GM13976 (cell line): ENCODE data around the gene GLI3.

ENCODE experiments used
- DNase-seq: peaks from one replicate; pipeline ENCODE4 v3.0.0; 2012; ENCODE audit warnings: low spot score
- in situ Hi-C: fragments of 300-500 bp; cut with MboI; formaldehyde crosslinking; loops from one replicate; pipeline ENCODE4 v1.12.0; 2022; ENCODE audit warnings: low sequenced_read_pairs, mixed read lengths, inconsistent platforms; ENCODE audit not compliant: unreplicated experiment
- TF ChIP-seq, protein P1 (sequence below): IDR thresholded peaks from 2 replicates; pipeline ENCODE4 v1.5.1; 2012; ENCODE audit warnings: borderline replicate concordance, mild to moderate bottlenecking; ENCODE audit not compliant: insufficient read depth; ENCODE audit errors: extremely low read depth, missing control alignments, control extremely low read depth

GLI3 gene

GRCh38 chr7:42103456-42103855 is 133.6 kb downstream of the GLI3 start:
- DNase-seq: no peak
- TF ChIP-seq, protein P1, sequence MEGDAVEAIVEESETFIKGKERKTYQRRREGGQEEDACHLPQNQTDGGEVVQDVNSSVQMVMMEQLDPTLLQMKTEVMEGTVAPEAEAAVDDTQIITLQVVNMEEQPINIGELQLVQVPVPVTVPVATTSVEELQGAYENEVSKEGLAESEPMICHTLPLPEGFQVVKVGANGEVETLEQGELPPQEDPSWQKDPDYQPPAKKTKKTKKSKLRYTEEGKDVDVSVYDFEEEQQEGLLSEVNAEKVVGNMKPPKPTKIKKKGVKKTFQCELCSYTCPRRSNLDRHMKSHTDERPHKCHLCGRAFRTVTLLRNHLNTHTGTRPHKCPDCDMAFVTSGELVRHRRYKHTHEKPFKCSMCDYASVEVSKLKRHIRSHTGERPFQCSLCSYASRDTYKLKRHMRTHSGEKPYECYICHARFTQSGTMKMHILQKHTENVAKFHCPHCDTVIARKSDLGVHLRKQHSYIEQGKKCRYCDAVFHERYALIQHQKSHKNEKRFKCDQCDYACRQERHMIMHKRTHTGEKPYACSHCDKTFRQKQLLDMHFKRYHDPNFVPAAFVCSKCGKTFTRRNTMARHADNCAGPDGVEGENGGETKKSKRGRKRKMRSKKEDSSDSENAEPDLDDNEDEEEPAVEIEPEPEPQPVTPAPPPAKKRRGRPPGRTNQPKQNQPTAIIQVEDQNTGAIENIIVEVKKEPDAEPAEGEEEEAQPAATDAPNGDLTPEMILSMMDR: no peak
- in situ Hi-C loops: no loop called here

- TF ChIP-seq, protein P1: no peak
- DNase-seq: no peak
- in situ Hi-C loops: no loop called here
Observed at GRCh38 chr7:42103020-42103419, 134.0 kb downstream of the GLI3 start.

GRCh38 chr7:42102301-42102700 is 134.7 kb downstream of the GLI3 start:
- DNase-seq: no peak
- in situ Hi-C loops: no loop called here
- TF ChIP-seq, protein P1: no peak

GRCh38 chr7:42100156-42100508 is 136.9 kb downstream of the GLI3 start:
- in situ Hi-C loops: no loop called here

DNA sequence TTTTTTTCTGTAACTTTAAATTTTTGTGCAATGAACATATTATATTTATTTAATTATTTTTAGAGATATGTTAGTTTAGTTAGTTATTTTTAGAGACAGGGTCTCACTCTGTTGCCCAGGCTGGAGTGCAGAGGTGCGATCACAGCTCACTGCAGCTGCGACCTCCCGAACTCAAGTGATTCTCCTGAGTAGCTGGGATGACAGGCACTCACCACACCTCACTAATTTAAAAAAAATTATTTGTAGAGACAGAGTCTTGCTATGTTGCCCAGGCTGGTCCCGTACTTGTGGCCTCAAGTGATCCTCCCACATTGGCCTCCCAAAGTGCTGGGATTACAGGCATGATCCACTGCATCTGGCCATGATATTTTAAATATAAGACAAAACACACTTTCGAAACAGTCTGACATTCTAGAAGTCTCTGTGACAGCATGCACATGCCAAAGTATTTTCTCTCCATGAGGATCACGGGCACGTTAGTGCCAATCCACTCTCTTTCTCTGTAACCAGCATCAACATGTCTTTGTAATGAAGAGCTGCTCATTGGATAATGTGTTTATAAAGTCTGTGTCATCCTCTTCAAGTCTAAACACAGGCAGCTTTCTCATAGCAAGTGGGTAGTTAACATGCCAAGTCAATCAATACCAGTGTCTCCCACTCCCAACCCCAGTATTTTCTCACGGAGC is 137.4 kb downstream of the GLI3 start:
- no peak for DNase-seq
- TF ChIP-seq, protein P1: no peak
- in situ Hi-C loops: no loop called here

More at GRCh38 chr7:42100156-42100508, 136.9 kb downstream of the GLI3 start:
- TF ChIP-seq, protein P1: no peak
- DNase-seq: no peak

DNA sequence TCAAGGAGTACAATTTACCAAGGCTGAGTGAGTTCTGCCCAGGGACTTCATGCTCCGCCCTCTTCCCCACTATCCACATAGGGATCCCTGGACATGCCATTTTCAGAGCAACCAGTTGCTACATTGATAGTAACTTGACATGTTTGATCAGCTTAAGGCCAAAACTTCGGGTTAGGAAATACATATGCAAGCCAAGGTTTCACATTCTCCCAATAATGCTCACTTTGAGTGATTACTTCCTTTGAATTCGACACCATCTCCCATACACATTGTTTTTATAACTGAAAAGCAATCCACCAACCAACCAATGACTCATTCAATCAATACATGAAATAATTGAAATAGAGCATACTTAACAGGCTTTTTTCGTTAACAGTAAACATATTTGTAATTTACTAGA is 137.9 kb downstream of the GLI3 start:
- TF ChIP-seq, protein P1: no peak
- in situ Hi-C loops: no loop called here

More for the DNA sequence above, 137.9 kb downstream of the GLI3 start:
- DNase-seq: no peak
